MG63 (cell line): ENCODE results near the gene HYAL2. TPM values are rescaled to one million over a fixed set of nuclear protein-coding genes. Genes with fewer than 3 reads are reported as not detected.
A peak's percentile ranks its signal among the peaks of the same experiment; 100 is the strongest.

ENCODE experiments used
- DNase-seq: peaks from one replicate; pipeline ENCODE4 v3.0.0-alpha.2; 2020
- H3K27me3 ChIP-seq: fragments of 250-450 bp; sonication (Bioruptor Pico); 2 replicates; pipeline ENCODE4 v1.5.1; 2020; ENCODE audit warnings: mild to moderate bottlenecking, moderate library complexity
- H3K36me3 ChIP-seq: fragments of 250-450 bp; sonication (Bioruptor Pico); 2 replicates; pipeline ENCODE4 v1.5.1; 2020; ENCODE audit warnings: mild to moderate bottlenecking, moderate library complexity
- H3K4me3 ChIP-seq: fragments of 250-450 bp; sonication (Bioruptor Pico); 2 replicates; pipeline ENCODE4 v1.5.1; 2020; ENCODE audit warnings: mild to moderate bottlenecking, moderate library complexity
- H3K9me3 ChIP-seq: fragments of 250-450 bp; sonication (Bioruptor Pico); 2 replicates; pipeline ENCODE4 v1.5.1; 2020; ENCODE audit warnings: mild to moderate bottlenecking, moderate library complexity
- total RNA-seq: library from RNA; depleted of rRNA; stranded (reverse); fragments of >200 nt; shearing (Covaris generic); gene quantifications from 2 replicates; pipeline ENCODE4 v1.2.3, GENCODE V29; 2014; ENCODE audit warnings: low replicate concordance

HYAL2 gene
- total RNA-seq, 1 experiment from 2014 or later, result 30.7 TPM

GRCh38 chr3:50354186-50354764 lies 31.7 kb upstream of the HYAL2 start:
- Histone ChIP-seq H3K4me3 (no peak overlapping the region), H3K36me3 (peaks cover 35% of the 10 kb centered on the region)

GRCh38 chr3:50353245-50354004 lies 30.9 kb upstream of the HYAL2 start:
- Histone ChIP-seq H3K4me3 (no peak overlapping the region), H3K36me3 (peaks cover 35% of the 10 kb centered on the region)

More at GRCh38 chr3:50354186-50354764, 31.7 kb upstream of the HYAL2 start:
- H3K27me3 ChIP-seq, result no peaks in the 10 kb centered on the region
- H3K9me3 ChIP-seq, result no peaks in the 10 kb centered on the region
- DNase-seq, result no peak

GRCh38 chr3:50352781-50353180 lies 30.2 kb upstream of the HYAL2 start:
- no peak for DNase-seq
- H3K4me3 ChIP-seq, result no peak overlapping the region
- no peaks in the 10 kb centered on the region for H3K27me3 ChIP-seq
- no peaks in the 10 kb centered on the region for H3K9me3 ChIP-seq
- peaks cover 32% of the 10 kb centered on the region for H3K36me3 ChIP-seq

More at GRCh38 chr3:50353245-50354004, 30.9 kb upstream of the HYAL2 start:
- H3K9me3 ChIP-seq, result no peaks in the 10 kb centered on the region
- no peak for DNase-seq
- no peaks in the 10 kb centered on the region for H3K27me3 ChIP-seq

- Histone ChIP-seq H3K36me3 (peaks cover 24% of the 10 kb centered on the region), H3K9me3 (no peaks in the 10 kb centered on the region), H3K4me3 (peak overlapping the region; percentile 93), H3K27me3 (no peaks in the 10 kb centered on the region)
- no peak for DNase-seq
Measured at GRCh38 chr3:50351323-50351697, 28.8 kb upstream of the HYAL2 start.

- H3K36me3 ChIP-seq, result peaks cover 18% of the 10 kb centered on the region
- H3K27me3 ChIP-seq, result no peaks in the 10 kb centered on the region
- no peaks in the 10 kb centered on the region for H3K9me3 ChIP-seq
- DNase-seq, result peak; percentile 89
- H3K4me3 ChIP-seq, result peak within 1 kb of the TSS; percentile 93
Measured at GRCh38 chr3:50350527-50351322, 28.2 kb upstream of the HYAL2 start, which contains the start of the genes CYB561D2 and NPRL2. CYB561D2 (plus strand) TSS chr3:50350862; CDS start chr3:50351434, 572 bp downstream. NPRL2 (minus strand) TSS chr3:50350775; CDS start chr3:50350652, 123 bp downstream.

- Histone ChIP-seq H3K36me3 (peaks cover 17% of the 10 kb centered on the region), H3K9me3 (no peaks in the 10 kb centered on the region), H3K27me3 (no peaks in the 10 kb centered on the region), H3K4me3 (peak overlapping the region; percentile 93)
- no peak for DNase-seq
Measured at GRCh38 chr3:50350213-50350526, 27.6 kb upstream of the HYAL2 start.

- no peak overlapping the region for H3K4me3 ChIP-seq
- no peaks in the 10 kb centered on the region for H3K9me3 ChIP-seq
- no peaks in the 10 kb centered on the region for H3K27me3 ChIP-seq
- H3K36me3 ChIP-seq, result peaks cover 6% of the 10 kb centered on the region
- peak; percentile 52 for DNase-seq
Measured at GRCh38 chr3:50347187-50347813, 24.8 kb upstream of the HYAL2 start.

GRCh38 chr3:50345586-50346234 lies 23.2 kb upstream of the HYAL2 start, which contains the start of gene ZMYND10:
ZMYND10 (minus strand) TSS chr3:50345732; CDS start chr3:50345579, 153 bp downstream.
- Histone ChIP-seq H3K27me3 (no peaks in the 10 kb centered on the region), H3K4me3 (no peak within 1 kb of the TSS), H3K36me3 (no peaks in the 10 kb centered on the region; the same call in 1 of the 2 replicates), H3K9me3 (no peaks in the 10 kb centered on the region)
- DNase-seq, result no peak

- Histone ChIP-seq H3K9me3 (no peaks in the 10 kb centered on the region), H3K27me3 (no peaks in the 10 kb centered on the region), H3K36me3 (no peaks in the 10 kb centered on the region; the same call in 1 of the 2 replicates), H3K4me3 (no peak overlapping the region)
- DNase-seq, result no peak
Measured at GRCh38 chr3:50345008-50345407, 22.5 kb upstream of the HYAL2 start.

- H3K27me3 ChIP-seq, result no peaks in the 10 kb centered on the region
- H3K9me3 ChIP-seq, result no peaks in the 10 kb centered on the region
- H3K36me3 ChIP-seq, result no peaks in the 10 kb centered on the region; the same call in 1 of the 2 replicates
- DNase-seq, result no peak
- no peak overlapping the region for H3K4me3 ChIP-seq
Measured at GRCh38 chr3:50342813-50343633, 20.5 kb upstream of the HYAL2 start.

- H3K27me3 ChIP-seq, result no peaks in the 10 kb centered on the region
- DNase-seq, result no peak
- no peaks in the 10 kb centered on the region for H3K9me3 ChIP-seq
- 0 out of 2 replicates have a peak, but pooled peaks cover 2% of the 10 kb centered on the region for H3K36me3 ChIP-seq
- H3K4me3 ChIP-seq, result no peak overlapping the region
Measured at GRCh38 chr3:50341996-50342650, 19.6 kb upstream of the HYAL2 start.

GRCh38 chr3:50341537-50341936 lies 19.0 kb upstream of the HYAL2 start:
- no peak for DNase-seq
- H3K4me3 ChIP-seq, result no peak overlapping the region
- no peaks in the 10 kb centered on the region for H3K9me3 ChIP-seq
- H3K27me3 ChIP-seq, result no peaks in the 10 kb centered on the region
- peaks cover 5% of the 10 kb centered on the region for H3K36me3 ChIP-seq

GRCh38 chr3:50340448-50341329 lies 18.1 kb upstream of the HYAL2 start, which contains the start of gene RASSF1:
RASSF1 (minus strand) TSS chr3:50340836; CDS start chr3:50340805, 31 bp downstream.
- H3K4me3 ChIP-seq, result peak within 1 kb of the TSS; percentile 50
- no peaks in the 10 kb centered on the region for H3K9me3 ChIP-seq
- no peaks in the 10 kb centered on the region for H3K27me3 ChIP-seq
- H3K36me3 ChIP-seq, result peaks cover 13% of the 10 kb centered on the region
- peak; percentile 78 for DNase-seq

- DNase-seq, result no peak
- Histone ChIP-seq H3K27me3 (no peaks in the 10 kb centered on the region), H3K9me3 (no peaks in the 10 kb centered on the region), H3K4me3 (peak overlapping the region; percentile 50), H3K36me3 (peaks cover 15% of the 10 kb centered on the region)
Measured at GRCh38 chr3:50340147-50340447, 17.6 kb upstream of the HYAL2 start.
